T47D (cell line): ENCODE measurements around the gene LZTS2.

Experiments used
- DNase-seq, 2 experiments: peaks; one replicate each; pipeline versions ENCODE4 v3.0.0 to v3.0.0-alpha.2; 2011 to 2012; ENCODE audit warnings: low read depth in 1 of 2, low spot score in 1 of 2
- JUND ChIP-seq: IDR thresholded peaks from 2 replicates; pipeline ENCODE4 v1.6.1; 2012; ENCODE audit warnings: low read depth
- in situ Hi-C: cut with HindIII; loops from 2 replicates; pipeline ENCODE4 v1.10.0; 2016; ENCODE audit warnings: low sequenced_read_pairs, low pct_unique_long_range_greater_than_20kb

The LZTS2 gene

GRCh38 chr10:100982916-100983830 is 16.4 kb upstream of the LZTS2 start:
- TF ChIP-seq JUND = no peak
- no peak for DNase-seq

GRCh38 chr10:100983868-100984671 is 15.5 kb upstream of the LZTS2 start:
- TF ChIP-seq JUND = no peak
- DNase-seq = no peak
- in situ Hi-C loops = no loop called here

More at GRCh38 chr10:100982916-100983830, 16.4 kb upstream of the LZTS2 start:
- in situ Hi-C loops = no loop called here

GRCh38 chr10:100984672-100985177 is 14.9 kb upstream of the LZTS2 start:
- in situ Hi-C loops = no loop called here
- no peak for TF ChIP-seq JUND
- DNase-seq = no peak

- no peak for TF ChIP-seq JUND
- in situ Hi-C loops = no loop called here
- DNase-seq = no peak
Observed at GRCh38 chr10:100985336-100985735, 14.3 kb upstream of the LZTS2 start.

GRCh38 chr10:100986623-100986951 is 13.0 kb upstream of the LZTS2 start:
- in situ Hi-C loops = no loop called here
- DNase-seq = no peak
- TF ChIP-seq JUND = no peak

GRCh38 chr10:100986952-100987684 is 12.5 kb upstream of the LZTS2 start, which contains the start of the genes MRPL43 and TWNK:
Gene MRPL43 (minus strand): TSS chr10:100987497. CDS start chr10:100987443, 54 bp downstream.
Gene TWNK (plus strand): TSS chr10:100987543. CDS start chr10:100988211, 668 bp downstream.
- in situ Hi-C loops = no loop called here
- peak; percentile 88 to 89 for DNase-seq

GRCh38 chr10:100987685-100988049 is 11.9 kb upstream of the LZTS2 start:
- in situ Hi-C loops = no loop called here
- TF ChIP-seq JUND = no peak

More at GRCh38 chr10:100986952-100987684, 12.5 kb upstream of the LZTS2 start, which contains the start of the genes MRPL43 and TWNK:
- no peak for TF ChIP-seq JUND

GRCh38 chr10:100988166-100988565 is 11.4 kb upstream of the LZTS2 start:
- no peak for DNase-seq
- in situ Hi-C loops = no loop called here
- no peak for TF ChIP-seq JUND

More at GRCh38 chr10:100987685-100988049, 11.9 kb upstream of the LZTS2 start:
- DNase-seq = no peak

- no peak for DNase-seq
- in situ Hi-C loops = no loop called here
- TF ChIP-seq JUND = no peak
Observed at GRCh38 chr10:100989088-100989487, 10.5 kb upstream of the LZTS2 start.

GRCh38 chr10:100993986-100994708 is 5.5 kb upstream of the LZTS2 start:
- in situ Hi-C loops = no loop called here
- no peak for TF ChIP-seq JUND
- DNase-seq = peak in 1 of 2 experiments; percentile 73

- in situ Hi-C loops = no loop called here
- no peak for DNase-seq
- no peak for TF ChIP-seq JUND
Observed at GRCh38 chr10:100995181-100995580, 4.4 kb upstream of the LZTS2 start.
